ENCODE measurements around the gene HBD.

GRCh38 chr11:5229796-5230195 lies 4.5 kb downstream of the HBD start:
- no peak for TF ChIP-seq CTCF (IDR thresholded peaks at IDR 0.05; ENCODE audit: low read length)
- TF ChIP-seq EZH2phosphoT487 (IDR thresholded peaks at IDR 0.05; ENCODE audit: low read length) = no peak
